NCI-H524 (cell line): Measurements from ENCODE around the gene SOX9.

ENCODE experiments used
- DNase-seq, 2 experiments: peaks; one replicate each; lab custom pipeline; 2025; lab: John Stamatoyannopoulos, UW

Gene SOX9

DNA sequence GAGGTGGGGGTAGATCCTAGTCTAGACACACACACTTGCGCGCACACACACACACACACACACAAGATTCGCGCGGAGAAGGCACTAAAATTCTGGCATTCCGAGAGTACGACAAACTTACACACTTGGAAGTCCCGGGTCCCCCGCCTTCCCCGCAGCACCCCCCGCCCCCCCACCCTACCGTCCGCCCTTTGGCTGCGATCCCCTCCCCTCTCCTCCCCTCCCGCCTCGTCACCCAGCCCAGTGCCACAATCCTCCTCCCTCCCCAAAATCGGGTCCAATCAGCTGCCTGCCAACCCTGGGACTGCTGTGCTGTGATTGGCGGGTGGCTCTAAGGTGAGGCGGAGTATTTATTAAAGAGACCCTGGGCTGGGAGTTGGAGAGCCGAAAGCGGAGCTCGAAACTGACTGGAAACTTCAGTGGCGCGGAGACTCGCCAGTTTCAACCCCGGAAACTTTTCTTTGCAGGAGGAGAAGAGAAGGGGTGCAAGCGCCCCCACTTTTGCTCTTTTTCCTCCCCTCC is at the start of gene SOX9:
SOX9 (plus strand) TSS at position 379 of the 522 bp plus-strand sequence. CDS start 372 bp downstream, outside the sequence.
- DNase-seq = peak; percentile 95 to 97

DNA sequence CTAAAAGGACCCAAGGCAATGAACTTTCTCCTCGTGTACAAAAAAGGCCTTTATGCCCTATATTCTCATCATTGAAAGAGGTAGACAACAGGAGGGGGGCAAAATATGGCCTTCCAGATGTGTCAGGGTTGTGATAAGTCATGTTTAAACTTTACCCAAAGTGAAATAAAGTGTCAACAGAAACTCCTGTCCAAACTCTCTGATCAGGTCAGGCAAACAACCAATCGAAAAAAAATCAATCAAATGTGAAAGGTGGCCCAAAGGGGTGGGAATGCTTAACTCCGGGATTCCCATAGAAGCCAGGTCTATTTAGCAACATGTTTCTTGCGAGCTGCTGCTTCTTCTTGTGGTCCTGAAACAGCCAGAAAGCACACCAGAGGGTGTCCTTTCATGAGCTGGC is 49.5 kb upstream of the SOX9 start:
- DNase-seq = no peak

DNA sequence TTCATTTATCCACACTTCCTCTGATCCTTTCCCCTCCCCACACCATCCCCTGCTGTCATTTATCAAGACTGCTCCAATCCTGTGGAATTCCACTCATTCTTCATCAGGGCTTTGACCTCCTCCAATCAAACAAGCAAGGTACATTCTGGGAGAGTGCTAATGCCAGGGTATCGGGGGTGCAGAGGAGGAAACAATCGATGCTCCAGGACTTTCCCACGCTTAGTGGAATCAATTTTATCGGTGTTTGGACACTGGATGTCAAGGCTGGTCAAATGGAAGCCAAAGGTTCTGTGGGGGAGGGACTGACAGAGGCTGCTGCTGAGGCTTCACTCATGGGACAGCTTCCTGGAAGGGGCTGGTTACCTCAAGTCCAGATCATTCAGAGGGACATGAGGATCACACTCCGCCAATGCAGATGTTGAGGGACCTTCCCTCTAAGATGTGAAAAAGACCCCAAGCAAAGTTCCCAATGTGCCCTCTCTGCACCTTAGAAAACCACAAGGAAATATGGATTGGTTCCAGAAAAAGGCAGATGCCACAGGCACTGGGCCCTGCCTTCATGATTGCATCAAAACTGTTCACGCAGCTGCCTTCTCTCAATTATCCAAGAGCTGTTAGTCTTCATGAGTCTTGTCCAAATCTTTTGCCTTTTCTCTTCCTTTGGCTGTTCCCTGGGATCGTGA is 44.7 kb upstream of the SOX9 start:
- no peak for DNase-seq

DNA sequence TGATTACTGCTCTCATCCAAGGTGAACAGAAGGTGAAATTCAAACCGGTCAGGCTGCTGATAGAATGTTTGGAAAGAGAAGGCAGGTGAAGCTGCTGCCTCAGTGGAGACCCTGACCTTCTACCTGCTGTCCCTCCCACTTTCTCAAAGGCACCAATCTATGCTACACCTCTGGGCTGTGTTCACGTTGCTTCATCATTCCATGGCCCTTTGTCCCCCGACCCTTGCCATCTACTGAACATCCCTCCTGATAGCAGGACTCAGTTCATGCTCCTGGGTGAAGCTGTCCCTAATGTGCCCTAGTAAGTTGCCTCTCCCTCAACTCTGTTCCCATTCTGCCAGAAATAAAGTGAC is 44.2 kb upstream of the SOX9 start:
- DNase-seq = no peak

DNA sequence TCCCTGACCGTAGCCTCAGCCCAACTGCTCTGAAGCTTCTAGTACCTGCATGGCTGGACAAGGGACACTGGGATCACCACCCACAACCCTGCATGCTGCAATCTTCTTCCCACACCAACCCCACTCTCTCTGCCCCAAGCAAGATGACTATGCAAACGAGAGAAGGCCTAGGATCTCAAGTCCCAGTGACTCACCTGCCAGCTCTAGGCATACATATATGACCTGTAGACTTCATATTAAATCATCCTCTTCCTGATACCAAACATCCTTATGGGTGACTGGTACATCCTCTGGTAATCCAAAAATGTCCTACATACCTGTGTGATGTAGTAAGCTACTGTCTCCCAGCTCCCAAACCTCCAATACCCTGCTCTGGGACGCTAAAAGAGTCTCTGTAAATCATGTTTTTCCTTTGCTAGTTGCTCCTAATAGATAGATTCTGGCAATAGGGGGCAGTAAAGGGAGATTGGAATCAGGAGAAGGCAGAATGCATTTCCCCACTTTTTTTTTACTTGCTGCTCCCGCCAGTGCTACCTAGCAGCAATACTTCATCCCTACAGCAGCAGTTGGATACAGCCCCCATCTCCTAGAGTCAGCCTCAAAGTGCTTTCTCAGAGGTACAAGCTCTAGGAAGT is 43.4 kb upstream of the SOX9 start:
- DNase-seq = no peak

DNA sequence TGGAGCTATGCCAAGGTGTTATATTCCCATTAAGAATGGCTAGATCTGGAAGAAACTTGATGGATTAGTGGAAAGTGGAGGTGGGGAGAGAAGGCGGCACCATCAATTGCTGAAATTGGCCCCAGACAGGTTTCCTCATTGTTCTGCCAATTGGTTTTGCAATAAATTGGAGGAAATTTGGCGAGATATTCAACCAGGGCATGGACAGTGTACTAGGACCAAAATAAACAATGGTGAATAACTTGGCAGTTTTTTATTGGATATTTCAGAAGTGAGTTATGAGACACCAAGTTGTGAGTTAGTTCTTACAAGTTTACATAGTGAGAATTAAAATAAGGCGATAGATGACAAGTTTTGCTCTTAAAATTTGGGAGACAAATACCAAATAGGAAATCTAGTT is 41.1 kb upstream of the SOX9 start:
- DNase-seq = no peak

DNA sequence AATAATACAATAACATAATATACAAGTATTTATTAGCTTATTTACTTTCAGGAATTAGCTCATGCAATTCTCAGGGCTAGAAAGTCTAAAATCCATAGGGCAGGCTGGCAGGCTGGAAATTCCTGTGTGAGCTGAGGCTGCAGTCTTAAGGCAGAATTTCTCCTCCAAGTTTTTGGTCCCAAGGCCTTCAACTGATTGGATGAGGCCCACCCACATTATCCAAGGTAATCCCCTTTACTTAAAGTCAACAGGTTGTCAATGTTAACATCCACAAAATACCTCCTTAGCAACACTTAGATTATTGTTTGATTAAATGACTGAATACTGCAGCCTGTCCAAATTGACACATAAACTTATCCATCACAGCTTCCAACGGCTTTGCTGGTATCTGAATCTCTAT is 32.9 kb upstream of the SOX9 start:
- DNase-seq = no peak

DNA sequence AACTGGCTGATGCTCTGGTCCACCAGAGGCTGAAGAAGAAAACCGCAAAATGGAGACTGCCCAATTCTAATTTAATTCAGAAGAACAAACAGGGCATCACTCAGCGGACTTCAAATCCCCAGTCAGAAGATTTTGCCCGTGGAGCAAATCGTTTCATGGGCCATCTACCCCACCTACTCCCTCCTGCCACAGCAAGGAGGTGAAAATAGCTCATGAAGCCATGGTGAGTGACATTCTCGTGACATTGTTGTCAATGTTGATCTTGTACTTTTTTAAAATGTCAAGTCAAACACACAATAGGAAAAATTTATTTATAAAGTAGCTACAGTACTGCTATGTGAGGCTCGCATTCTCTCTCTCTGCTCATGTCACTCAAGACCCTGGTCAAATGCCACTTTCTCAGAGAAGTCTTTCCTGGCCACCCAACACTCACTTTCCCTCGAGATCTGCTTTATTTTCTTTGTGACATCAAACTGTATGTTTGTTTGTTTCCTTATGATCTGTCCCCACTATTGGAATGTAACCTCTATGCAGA is 31.3 kb upstream of the SOX9 start:
- DNase-seq = no peak

DNA sequence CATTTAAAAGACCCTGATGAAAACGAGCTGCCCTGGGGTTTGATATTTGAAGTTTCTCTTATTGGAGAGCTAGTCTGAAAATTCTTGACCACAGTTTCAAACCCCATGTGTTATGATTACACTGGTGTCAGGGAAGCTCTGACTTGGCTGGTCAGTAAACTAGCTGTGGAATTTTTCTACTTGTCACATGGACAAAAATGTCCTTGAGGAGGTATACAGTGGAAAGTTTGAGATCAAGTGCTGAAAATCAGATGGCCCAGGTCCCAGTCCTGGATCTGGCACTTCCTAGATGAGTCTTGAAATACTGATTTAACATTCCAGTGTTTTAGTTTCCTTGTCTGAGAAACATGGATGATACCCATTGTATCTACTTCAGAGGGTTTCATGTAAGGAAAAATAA is 30.7 kb upstream of the SOX9 start:
- no peak for DNase-seq

DNA sequence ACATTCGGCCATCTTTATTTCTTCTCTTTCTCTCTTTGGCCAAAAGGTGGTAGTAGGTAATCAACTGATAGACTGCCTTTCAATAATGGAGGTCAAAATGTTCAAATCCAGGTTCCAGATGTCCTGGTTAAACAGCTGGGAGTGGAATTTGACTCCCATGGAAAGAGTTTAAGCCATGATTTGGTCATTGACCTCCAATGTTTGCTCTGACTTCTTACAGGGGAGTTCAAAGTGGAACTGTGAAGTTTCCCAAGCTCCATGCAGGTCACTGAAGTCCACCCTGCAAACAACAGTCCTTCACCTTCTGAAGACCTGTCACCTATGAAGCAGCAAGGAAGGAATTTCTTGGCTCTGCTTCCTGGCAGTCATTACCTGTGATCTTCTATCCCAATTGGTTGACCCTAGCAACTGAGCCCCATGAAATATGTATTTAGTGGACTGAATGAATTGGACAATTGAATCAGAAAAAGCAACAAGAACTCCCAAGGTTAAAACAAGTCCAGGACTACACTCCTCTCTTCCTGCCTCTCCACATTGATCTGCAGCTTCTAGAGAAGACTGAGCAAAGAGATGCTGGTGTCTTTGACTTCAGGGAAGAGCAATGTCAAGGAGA is 28.0 kb upstream of the SOX9 start:
- no peak for DNase-seq

DNA sequence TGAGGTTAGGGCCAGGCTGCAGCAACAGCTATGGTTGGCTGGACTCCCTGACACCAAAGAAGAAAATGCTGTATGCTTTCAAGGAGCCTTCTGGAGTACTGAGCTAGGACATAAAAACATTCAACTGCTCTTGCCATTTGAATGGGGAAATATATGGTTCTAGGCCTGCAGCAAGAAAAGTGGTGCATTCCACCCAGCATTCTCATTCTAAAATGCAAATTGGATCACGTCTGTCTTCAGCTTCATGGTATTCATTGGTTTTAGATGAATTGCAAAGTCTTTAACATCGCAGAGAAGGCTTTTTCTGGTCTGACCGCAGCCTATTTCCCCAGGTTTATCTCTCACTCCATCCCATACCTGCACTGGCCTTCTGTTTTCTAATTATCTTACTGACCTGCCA is 27.1 kb upstream of the SOX9 start:
- no peak for DNase-seq

DNA sequence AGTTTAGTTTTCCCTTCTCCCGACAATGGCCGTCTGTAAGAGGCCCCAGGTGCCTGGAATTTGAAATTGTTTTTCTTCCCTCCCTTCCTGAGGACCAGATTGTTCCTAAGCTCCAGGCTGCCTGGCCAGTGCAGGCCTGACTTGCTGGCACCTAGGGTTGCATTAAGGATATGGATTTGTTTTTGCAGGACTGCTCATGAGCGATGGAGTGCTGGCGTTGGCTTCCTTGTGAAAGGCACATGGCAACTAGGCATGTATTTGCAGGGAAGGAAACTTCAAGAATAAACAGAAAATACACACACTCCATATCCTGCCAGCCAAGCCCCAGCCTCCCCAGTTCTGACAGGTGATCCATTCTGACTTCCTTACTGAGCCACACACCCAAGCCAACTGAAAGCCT is 25.5 kb upstream of the SOX9 start:
- no peak for DNase-seq

DNA sequence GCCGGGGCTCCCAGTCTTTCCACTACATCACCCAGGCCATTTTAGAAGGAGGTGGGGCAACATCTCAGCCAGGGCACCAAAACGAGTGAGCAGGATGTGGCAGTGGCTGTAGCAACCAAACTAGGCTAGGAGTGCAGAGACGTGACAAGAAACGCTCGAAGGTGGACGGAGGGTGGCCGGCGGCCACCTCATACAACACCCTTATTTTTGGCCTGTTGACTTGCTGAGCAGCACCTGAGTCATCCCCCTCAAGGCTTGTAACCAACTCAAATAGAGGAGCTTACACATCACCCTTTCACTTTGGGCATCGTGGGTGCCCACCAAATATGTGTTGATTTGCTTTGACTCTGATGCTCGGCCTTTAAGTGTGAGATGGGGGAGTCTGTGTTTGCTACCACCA is 23.7 kb upstream of the SOX9 start:
- DNase-seq = no peak

DNA sequence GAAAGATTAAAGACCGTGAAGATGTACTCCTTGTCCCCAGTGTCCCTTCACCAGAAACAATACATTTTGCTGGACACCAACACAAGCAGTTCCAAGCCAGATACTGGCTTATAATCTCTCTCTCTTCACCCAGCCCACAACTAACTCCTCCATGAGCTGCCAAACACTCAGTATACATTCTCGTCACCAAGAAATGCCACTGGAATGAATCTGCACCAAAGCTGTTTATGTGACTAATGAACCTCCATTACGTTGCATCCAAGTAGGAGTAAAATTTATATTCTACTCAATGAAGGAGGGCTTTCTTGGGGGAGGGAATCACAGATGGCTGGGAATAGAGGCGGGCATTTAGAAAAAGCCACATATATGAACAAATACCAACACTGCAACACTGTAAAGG is 20.9 kb upstream of the SOX9 start:
- no peak for DNase-seq

DNA sequence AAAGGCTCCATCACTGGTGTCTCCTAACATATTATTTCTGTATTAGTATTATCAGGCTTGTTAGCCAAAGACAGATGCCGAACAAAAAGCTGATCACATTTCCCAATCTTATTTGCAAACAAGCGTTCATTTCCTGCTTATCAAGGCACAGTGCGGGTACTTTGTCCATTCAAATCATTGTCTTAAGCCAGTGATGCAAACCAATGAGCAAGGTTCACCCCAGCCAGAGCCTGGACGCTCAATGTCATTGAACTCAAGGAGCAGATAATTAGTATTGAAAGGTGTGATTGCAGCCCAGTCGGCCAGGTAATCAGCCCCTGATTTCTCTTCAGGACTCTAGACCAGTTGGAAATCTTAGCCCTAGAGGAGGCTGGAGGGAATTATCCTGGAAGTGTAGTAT is 20.4 kb upstream of the SOX9 start:
- DNase-seq = no peak

DNA sequence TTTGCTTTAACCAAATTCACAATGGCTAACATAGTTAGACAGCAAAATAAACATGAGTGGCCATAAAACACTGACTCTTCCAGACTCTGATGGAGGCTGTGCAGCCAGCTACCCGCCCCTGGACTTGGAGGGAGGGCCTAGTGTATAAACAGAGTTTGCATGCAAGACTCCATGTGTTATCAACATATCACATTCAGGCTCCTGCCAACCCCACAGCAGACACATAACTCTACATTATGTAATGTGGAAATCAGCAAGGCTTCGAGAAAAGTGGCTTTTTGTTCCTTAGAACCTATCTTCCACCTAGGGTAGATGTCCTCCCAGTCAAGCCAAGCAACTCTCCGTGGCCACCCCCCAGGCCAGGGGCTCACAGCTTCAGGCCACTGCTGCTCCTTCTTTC is 19.3 kb upstream of the SOX9 start:
- DNase-seq = no peak

DNA sequence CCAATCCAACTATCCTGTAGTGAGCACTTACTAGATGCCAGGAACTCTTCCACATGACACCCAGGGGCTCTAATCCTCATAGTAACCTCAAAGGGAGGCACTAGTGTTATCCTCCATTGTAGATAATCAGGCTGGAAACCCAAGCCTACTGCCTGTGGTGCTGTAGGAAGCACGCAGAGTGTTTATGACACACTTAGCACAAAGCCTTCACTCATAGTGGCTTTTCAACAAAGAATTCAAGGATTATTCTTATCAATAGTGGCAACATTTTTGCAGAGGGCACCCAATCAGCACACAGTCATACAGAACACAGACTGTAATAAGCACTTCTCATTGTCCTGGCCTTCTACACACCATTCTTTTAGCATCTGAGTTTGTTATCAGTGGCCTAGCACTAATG is 18.5 kb upstream of the SOX9 start:
- no peak for DNase-seq

DNA sequence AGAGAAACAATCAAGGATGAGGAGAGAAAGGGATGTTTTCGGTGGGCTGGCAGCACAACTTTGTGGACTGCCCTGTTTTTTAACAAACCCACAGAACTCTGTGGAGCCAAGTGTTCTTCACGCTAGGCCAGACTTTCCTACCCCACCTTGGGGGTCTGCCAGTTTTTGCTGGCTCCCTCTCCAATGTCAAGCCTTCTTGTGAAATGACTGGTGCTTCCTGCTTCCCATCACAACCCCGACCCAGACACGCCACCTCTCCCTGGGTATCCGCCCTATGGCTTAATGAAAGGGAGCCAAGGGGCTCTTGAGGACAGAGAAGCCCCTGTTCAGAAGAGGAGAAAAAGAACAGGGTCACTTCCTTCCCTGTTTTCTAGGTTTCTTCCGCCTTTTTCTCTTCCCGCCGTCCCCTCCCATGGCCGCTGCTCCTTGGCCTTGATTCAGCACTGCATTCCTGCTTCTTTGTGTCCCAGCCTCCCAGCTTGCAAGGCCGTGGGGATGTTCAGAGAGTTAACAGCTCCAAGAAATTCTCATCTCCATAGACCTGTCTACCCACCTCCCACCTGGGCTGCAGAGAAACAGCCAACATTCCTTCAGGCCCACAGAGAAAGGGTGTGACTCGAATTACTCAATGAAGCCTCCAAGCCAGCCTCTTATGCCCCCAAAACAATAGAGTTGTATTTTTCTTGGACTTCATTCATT is 16.5 kb upstream of the SOX9 start:
- DNase-seq = no peak

DNA sequence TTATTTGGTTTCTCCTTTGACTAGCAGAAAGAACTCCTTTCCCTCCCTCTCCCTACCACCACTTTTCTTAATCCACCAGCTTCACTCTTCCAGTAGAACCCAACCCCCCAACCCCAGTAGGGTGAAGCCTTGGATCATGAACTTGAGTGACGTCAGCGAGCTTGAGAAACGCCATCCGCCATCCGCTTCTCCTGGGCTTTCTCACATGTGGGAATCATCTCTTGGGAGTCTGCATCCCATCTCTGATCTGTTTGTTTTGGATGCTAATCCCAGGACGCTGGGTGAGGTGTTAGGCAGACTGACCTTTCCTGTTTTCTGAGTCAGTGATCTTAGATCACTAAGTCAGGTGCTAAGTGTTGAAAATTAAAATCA is 16.0 kb upstream of the SOX9 start:
- DNase-seq = no peak

DNA sequence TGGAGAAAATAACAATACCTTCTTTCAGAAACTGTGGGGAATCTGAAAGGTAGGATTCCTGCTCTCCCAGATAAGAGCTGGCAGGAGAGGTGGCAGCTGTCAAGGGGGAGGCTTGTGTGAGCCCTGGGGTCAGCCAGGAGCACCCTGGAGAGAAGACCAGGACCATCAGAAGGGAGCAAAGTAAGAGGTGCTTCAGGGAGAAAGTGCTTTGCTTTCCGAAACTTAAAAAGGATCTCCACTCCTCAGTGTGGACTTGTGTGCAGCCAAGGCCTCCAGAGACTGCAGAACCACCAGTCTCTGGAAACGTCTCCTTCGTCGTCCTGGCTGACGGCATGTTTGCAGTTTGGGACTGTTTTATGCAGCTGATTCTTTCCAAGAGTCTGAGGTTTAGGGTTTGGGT is 13.7 kb upstream of the SOX9 start:
- no peak for DNase-seq

DNA sequence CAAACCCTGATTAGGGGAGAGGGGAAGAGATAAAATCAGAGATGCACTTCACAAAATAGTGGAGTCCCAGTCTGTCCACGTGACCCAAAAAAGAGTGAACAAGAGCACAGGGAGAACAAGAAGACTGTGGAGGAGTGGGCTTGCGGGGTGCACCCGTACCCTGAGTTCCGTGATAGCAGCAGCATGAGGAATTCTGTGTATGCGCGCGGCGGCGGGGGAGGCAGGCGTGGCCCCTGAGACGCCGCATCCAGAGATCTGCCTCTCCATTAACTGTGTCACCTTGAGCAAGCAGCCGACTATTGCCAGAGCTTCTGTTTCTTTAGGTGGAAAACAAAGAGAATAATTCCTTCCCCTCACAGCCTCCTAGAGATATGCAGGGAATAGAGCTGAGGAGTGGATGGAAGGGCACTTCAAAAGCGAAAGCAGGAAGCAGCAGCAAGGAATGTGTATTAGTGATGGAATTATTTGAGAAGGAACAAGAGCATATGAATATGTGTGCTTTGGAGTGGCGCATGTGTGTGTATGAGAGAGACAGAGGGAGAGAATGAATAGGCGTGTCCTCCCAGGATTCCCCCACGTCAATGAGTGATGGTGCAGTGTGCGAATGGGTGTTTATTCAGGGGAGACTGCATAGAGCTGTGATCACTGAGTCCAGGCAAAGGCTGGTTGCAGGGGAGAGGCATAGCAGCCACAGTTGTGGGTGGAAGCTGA is 10.4 kb upstream of the SOX9 start:
- DNase-seq = no peak

DNA sequence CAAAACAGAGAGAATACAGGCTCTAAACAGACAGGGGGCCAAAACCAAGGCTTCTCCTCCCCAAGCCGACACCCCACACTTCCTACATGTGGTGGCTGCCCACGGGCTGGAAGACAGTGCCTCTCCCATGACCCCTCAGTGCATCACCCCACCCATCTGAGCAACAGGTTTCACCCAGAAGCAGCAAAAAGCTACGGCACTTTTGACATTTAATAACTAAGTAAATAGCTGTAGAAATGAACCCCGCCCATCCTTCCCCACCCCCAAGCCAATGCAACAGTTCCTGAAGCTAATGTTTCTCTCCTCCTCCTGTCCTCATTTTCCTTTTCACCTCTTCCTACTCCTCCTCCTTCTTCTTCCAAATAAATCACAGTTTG is 9.9 kb upstream of the SOX9 start:
- DNase-seq = no peak
